Liver (tissue), 9 donors: ENCODE data around the gene EML1. TPM values are rescaled to one million over a fixed set of nuclear protein-coding genes. Genes with fewer than 3 reads are reported as not detected.

Source experiments
- DNase-seq: peaks from one replicate; pipeline ENCODE4 v3.0.0-alpha.2; 2017; ENCODE audit warnings: low spot score
- H3K27ac ChIP-seq, 2 donors: one replicate each; pipeline ENCODE4 v1.7.0; 2013; ENCODE audit warnings: inconsistent platforms in 2 of 2, low read length in 2 of 2, control low read depth in 1 of 2, low read depth in 1 of 2, mild to moderate bottlenecking in 1 of 2
- H3K27me3 ChIP-seq, 4 donors: one replicate each; pipeline versions ENCODE4 v1.6.1 to v1.7.0; 2013; ENCODE audit warnings: low read length in 3 of 4, inconsistent platforms in 1 of 4, mild to moderate bottlenecking in 1 of 4, moderate library complexity in 1 of 4; ENCODE audit not compliant: control insufficient read depth in 4 of 4, insufficient read depth in 4 of 4
- H3K36me3 ChIP-seq, 4 donors: one replicate each; pipeline versions ENCODE4 v1.6.1 to v1.7.0; 2013; ENCODE audit warnings: low read length in 3 of 4, mild to moderate bottlenecking in 3 of 4, low read depth in 1 of 4, moderate library complexity in 1 of 4; ENCODE audit not compliant: control insufficient read depth in 4 of 4, insufficient read depth in 3 of 4
- H3K4me1 ChIP-seq, 4 donors: one replicate each; pipeline versions ENCODE4 v1.6.1 to v1.7.0; 2013; ENCODE audit warnings: low read length in 3 of 4, mild to moderate bottlenecking in 3 of 4, moderate library complexity in 1 of 4; ENCODE audit not compliant: control insufficient read depth in 4 of 4, insufficient read depth in 4 of 4
- H3K4me3 ChIP-seq, 3 donors: one replicate each; pipeline versions ENCODE4 v1.6.1 to v1.7.0; 2013; ENCODE audit warnings: low read length in 3 of 3, control low read depth in 1 of 3, low read depth in 1 of 3, mild to moderate bottlenecking in 1 of 3
- H3K9ac ChIP-seq, 2 donors: one replicate each; pipeline ENCODE4 v1.7.0; 2013; ENCODE audit warnings: low read length in 2 of 2, mild to moderate bottlenecking in 2 of 2, moderate library complexity in 2 of 2, control low read depth in 1 of 2, low read depth in 1 of 2
- H3K9me3 ChIP-seq, 4 donors: one replicate each; pipeline versions ENCODE4 v1.6.1 to v1.7.0; 2013; ENCODE audit warnings: low read length in 3 of 4; ENCODE audit not compliant: control insufficient read depth in 4 of 4
- EGR1 ChIP-seq, 2 donors: IDR thresholded peaks; 2 replicates each; pipeline ENCODE4 v1.6.1; 2016 to 2018; ENCODE audit warnings: antibody characterized with exemption in 2 of 2, low read depth in 2 of 2
- FOXA1 ChIP-seq: IDR thresholded peaks from 2 replicates; pipeline ENCODE4 v1.6.1; 2016; ENCODE audit warnings: antibody characterized with exemption
- FOXA2 ChIP-seq: IDR thresholded peaks from 2 replicates; pipeline ENCODE4 v1.6.1; 2016; ENCODE audit warnings: antibody characterized with exemption
- GABPA ChIP-seq, 2 donors: IDR thresholded peaks in 1 of 2; conservative IDR thresholded peaks in 1 of 2; 2 replicates each; pipeline ENCODE4 v1.6.1; 2016; ENCODE audit warnings: antibody characterized with exemption in 2 of 2, mild to moderate bottlenecking in 1 of 2, moderate library complexity in 1 of 2
- HNF4G ChIP-seq: IDR thresholded peaks from 2 replicates; pipeline ENCODE4 v1.6.1; 2016; ENCODE audit warnings: antibody characterized with exemption
- JUND ChIP-seq, 2 donors: IDR thresholded peaks; 2 replicates each; pipeline ENCODE4 v1.6.1; 2016; ENCODE audit warnings: antibody characterized with exemption in 2 of 2
- NR2F2 ChIP-seq: IDR thresholded peaks from 2 replicates; pipeline ENCODE4 v1.6.1; 2016; ENCODE audit warnings: antibody characterized with exemption
- RAD21 ChIP-seq, 2 donors: IDR thresholded peaks; 2 replicates each; pipeline ENCODE4 v1.6.1; 2016; ENCODE audit warnings: antibody characterized with exemption in 2 of 2, mild to moderate bottlenecking in 2 of 2
- RXRA ChIP-seq, 2 donors: IDR thresholded peaks; 2 replicates each; pipeline ENCODE4 v1.6.1; 2017 to 2018; ENCODE audit warnings: antibody characterized with exemption in 2 of 2, mild to moderate bottlenecking in 1 of 2
- SP1 ChIP-seq: IDR thresholded peaks from 2 replicates; pipeline ENCODE4 v1.6.1; 2018; ENCODE audit warnings: antibody characterized with exemption, mild to moderate bottlenecking
- YY1 ChIP-seq: IDR thresholded peaks from 2 replicates; pipeline ENCODE4 v1.6.1; 2016; ENCODE audit warnings: antibody characterized with exemption, mild to moderate bottlenecking
- WGBS: extraction: QIAGEN DNeasy Blood & Tissue Kit; methylation state at CpG from one replicate; pipeline ENCODE4 v1.1.7; 2013; 5-methylcytosine and 5-hydroxymethylcytosine counted together
- polyA plus RNA-seq, 2 donors: library from polyadenylated mRNA; stranded (reverse) in 1 of 2; unstranded in 1 of 2; fragments of 200-250 nt in 1 of 2; fragments of >200 nt in 1 of 2; fragmentation: Nextera tagmentation in 1 of 2; extraction: Ambion mirVana in 1 of 2; gene quantifications; one replicate each; pipeline versions ENCODE4 v1.2.1 to v1.2.3, GENCODE V29; 2013 to 2015
- total RNA-seq, 2 donors: library from RNA; depleted of rRNA; stranded (reverse); fragments of >200 nt; gene quantifications; one replicate each; pipeline ENCODE4 v1.2.3, GENCODE V29; 2014
- TF ChIP-seq, protein P1 (sequence below): fragments of 150-350 bp; IDR thresholded peaks from 2 replicates; pipeline ENCODE4 v1.5.1; 2017; ENCODE audit warnings: improper control_type of control experiment, low read depth, low read length; ENCODE audit not compliant: missing input control
- TF ChIP-seq, protein P2 (sequence below): IDR thresholded peaks from 2 replicates; pipeline ENCODE4 v1.6.1; 2016; ENCODE audit warnings: antibody characterized with exemption
- TF ChIP-seq, protein P3 (sequence below): IDR thresholded peaks from 2 replicates; pipeline ENCODE4 v1.6.1; 2016; ENCODE audit warnings: antibody characterized with exemption
- TF ChIP-seq, protein P4 (sequence below): IDR thresholded peaks from 2 replicates; pipeline ENCODE4 v1.6.1; 2016; ENCODE audit warnings: antibody characterized with exemption
- donor health status: healthy.
- donor health status: healthy.
- donor health status: healthy.
- donor health status: healthy.
- donor health status: healthy.

Gene EML1
- total and polyA plus RNA-seq, 4 donors: 2.7 to 14.6 (median 4.6) TPM

DNA sequence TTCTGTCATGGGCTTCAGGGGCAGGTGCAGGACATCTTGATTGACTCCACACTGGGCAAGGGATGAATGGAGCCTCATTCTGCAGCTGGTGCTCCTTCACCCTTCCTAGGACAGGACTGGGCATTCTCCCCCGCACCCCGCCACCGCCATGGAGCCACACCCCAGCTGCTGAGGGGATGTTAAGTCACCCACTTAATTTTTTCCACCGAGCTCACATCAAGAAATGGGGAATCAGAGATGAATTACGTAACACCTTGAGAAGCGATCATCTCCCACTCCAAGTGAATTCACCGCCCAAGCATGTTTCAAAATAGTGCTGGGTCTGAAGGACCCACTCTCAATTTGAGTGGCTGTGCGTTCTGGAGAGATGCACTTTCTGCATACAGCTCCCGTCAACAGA, 94.2 kb downstream of the EML1 start:
- TF ChIP-seq, protein P1, sequence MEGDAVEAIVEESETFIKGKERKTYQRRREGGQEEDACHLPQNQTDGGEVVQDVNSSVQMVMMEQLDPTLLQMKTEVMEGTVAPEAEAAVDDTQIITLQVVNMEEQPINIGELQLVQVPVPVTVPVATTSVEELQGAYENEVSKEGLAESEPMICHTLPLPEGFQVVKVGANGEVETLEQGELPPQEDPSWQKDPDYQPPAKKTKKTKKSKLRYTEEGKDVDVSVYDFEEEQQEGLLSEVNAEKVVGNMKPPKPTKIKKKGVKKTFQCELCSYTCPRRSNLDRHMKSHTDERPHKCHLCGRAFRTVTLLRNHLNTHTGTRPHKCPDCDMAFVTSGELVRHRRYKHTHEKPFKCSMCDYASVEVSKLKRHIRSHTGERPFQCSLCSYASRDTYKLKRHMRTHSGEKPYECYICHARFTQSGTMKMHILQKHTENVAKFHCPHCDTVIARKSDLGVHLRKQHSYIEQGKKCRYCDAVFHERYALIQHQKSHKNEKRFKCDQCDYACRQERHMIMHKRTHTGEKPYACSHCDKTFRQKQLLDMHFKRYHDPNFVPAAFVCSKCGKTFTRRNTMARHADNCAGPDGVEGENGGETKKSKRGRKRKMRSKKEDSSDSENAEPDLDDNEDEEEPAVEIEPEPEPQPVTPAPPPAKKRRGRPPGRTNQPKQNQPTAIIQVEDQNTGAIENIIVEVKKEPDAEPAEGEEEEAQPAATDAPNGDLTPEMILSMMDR: no peak
- TF ChIP-seq EGR1 (IDR thresholded peaks at IDR 0.05; ENCODE audit: low read depth in 2 of 2) (no peak), HNF4G (no peak), YY1 (no peak), RAD21 (IDR thresholded peaks at IDR 0.05) (no peak), GABPA (IDR thresholded peaks at IDR 0.05 in 1 of 2, conservative IDR thresholded peaks at IDR 0.05 in 1 of 2) (no peak), NR2F2 (no peak)
- TF ChIP-seq, protein P2, sequence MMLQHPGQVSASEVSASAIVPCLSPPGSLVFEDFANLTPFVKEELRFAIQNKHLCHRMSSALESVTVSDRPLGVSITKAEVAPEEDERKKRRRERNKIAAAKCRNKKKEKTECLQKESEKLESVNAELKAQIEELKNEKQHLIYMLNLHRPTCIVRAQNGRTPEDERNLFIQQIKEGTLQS: no peak
- TF ChIP-seq, protein P3, sequence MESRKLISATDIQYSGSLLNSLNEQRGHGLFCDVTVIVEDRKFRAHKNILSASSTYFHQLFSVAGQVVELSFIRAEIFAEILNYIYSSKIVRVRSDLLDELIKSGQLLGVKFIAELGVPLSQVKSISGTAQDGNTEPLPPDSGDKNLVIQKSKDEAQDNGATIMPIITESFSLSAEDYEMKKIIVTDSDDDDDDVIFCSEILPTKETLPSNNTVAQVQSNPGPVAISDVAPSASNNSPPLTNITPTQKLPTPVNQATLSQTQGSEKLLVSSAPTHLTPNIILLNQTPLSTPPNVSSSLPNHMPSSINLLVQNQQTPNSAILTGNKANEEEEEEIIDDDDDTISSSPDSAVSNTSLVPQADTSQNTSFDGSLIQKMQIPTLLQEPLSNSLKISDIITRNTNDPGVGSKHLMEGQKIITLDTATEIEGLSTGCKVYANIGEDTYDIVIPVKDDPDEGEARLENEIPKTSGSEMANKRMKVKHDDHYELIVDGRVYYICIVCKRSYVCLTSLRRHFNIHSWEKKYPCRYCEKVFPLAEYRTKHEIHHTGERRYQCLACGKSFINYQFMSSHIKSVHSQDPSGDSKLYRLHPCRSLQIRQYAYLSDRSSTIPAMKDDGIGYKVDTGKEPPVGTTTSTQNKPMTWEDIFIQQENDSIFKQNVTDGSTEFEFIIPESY: no peak
- H3K27ac ChIP-seq: no peak overlapping the region
- no peak overlapping the region for H3K9ac ChIP-seq
- 89% methylated on average over 9 of the region's 9 CpGs for WGBS
- no peak for DNase-seq
- H3K4me3 ChIP-seq: no peak overlapping the region
- H3K9me3 ChIP-seq: no peaks in the 10 kb centered on the region
- H3K4me1 ChIP-seq: no peaks in the 10 kb centered on the region
- H3K36me3 ChIP-seq: no peaks in the 10 kb centered on the region
- H3K27me3 ChIP-seq: no peaks in the 10 kb centered on the region

DNA sequence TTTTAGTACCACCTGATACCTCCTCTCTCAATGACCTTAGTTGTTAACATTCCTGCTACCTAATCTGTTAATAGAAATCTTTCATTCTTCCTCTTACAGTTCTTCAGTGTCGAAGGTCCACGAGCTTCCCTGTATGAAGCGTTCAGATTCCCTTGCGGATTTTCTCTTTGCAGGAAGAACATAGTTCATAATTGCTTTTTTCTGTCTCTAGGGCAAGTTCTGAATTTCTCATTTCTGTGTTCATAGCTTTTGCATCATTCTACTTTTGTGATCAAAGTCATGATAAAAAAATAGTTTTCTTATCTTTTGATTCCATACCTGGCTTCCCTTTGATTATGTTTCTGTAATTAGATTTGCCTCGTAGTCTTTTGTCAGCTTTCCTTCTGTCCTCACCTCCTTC, 94.9 kb downstream of the EML1 start:
- no peak for TF ChIP-seq FOXA1
- TF ChIP-seq, protein P3: no peak
- H3K27me3 ChIP-seq: no peaks in the 10 kb centered on the region
- H3K9ac ChIP-seq: no peak overlapping the region
- H3K36me3 ChIP-seq: no peaks in the 10 kb centered on the region
- no peak overlapping the region for H3K27ac ChIP-seq
- H3K4me3 ChIP-seq: no peak overlapping the region
- no peaks in the 10 kb centered on the region for H3K9me3 ChIP-seq
- no peak for DNase-seq
- H3K4me1 ChIP-seq: no peaks in the 10 kb centered on the region
- 90% methylated on average over 5 of the region's 5 CpGs for WGBS

DNA sequence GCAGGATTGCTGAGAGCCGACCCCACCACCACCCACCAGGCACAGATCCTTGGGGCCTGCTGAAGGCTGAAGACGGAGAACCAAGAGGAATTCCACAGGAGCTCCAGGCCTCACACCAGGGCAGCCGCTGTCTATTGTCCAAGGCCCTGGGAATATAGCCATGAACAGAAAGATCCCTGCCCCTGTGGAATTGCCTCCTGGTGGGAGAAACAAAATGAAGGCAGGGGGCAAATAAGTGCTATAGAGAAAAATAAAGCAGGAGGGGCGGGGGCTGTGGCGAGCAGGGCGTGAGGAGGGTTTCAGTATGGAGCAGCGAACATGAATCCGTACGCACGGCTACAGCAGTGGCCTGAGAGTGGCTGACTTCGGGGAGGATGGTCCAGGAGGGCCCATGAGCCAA, 96.1 kb downstream of the EML1 start:
- Histone ChIP-seq H3K9me3 (no peaks in the 10 kb centered on the region), H3K36me3 (no peaks in the 10 kb centered on the region), H3K4me1 (no peaks in the 10 kb centered on the region), H3K9ac (no peak overlapping the region), H3K4me3 (no peak overlapping the region), H3K27me3 (no peaks in the 10 kb centered on the region), H3K27ac (no peak overlapping the region)
- WGBS: 92% methylated on average over 11 of the region's 11 CpGs
- no peak for DNase-seq
- TF ChIP-seq FOXA2 (no peak), JUND (IDR thresholded peaks at IDR 0.05) (no peak), YY1 (no peak), NR2F2 (no peak), FOXA1 (no peak), EGR1 (IDR thresholded peaks at IDR 0.05; ENCODE audit: low read depth in 2 of 2) (no peak), RXRA (IDR thresholded peaks at IDR 0.05) (no peak), GABPA (IDR thresholded peaks at IDR 0.05 in 1 of 2, conservative IDR thresholded peaks at IDR 0.05 in 1 of 2) (no peak), SP1 (no peak)
- TF ChIP-seq, protein P4, sequence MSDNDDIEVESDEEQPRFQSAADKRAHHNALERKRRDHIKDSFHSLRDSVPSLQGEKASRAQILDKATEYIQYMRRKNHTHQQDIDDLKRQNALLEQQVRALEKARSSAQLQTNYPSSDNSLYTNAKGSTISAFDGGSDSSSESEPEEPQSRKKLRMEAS: no peak
